GM21526 (cell line): ENCODE measurements around the gene SCN8A.
A peak's percentile ranks its signal among the peaks of the same experiment; 100 is the strongest.
"Not testable (repeated sequence)": the region's sequence is repeated elsewhere in the genome, so short reads cannot be mapped to it uniquely, and the experiment has no call there.

Source experiments
- ATAC-seq: cut with Tn5 transposase; IDR thresholded peaks from one replicate; pipeline ENCODE4 v1.9.1; 2021; ENCODE audit warnings: moderate library complexity; ENCODE audit not compliant: unreplicated experiment, low FRiP score

The SCN8A gene

GRCh38 chr12:51591016-51591901 lies at the start of gene SCN8A:
TSS of gene SCN8A (plus strand) at chr12:51591233. CDS start at chr12:51662818, 71,585 bp downstream.
- no peak for ATAC-seq

DNA sequence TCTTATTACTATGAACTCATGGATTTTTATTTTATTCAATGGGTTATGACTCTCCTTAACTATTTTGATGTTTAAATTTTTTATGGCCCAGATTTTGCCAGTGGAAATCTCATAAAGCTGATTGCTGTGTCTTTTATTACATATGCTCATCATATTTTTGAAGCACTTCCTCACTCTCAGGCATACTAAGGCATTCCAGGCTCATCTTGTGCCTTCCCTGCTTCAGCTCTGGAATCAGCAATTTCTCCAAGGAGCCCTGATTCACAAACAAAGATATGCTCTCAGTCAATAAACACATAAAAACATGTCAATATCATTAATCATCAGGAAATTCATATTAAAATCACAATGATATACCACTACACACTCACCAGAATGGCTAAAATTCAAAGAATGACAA lies 44.9 kb upstream of the SCN8A start:
- ATAC-seq = no peak

DNA sequence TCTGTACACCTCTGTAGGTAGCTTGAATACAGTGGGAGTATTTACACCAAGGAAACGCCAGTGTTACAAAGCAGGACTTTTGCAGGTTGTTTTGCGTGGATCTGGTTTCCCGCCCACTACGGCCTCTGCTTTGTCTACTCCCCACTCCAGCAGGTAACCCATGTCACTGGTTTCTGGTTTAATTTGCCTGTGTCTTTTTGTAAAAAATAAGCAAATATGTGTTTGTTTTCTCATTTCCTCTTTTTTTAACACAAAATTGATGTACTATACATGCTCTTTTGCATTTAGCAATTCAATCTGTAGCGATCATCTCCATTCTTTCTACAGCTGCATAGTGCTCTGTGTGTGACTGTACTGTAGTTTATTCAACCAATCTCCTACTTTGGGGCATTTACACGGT lies 43.4 kb upstream of the SCN8A start:
- ATAC-seq = no peak

DNA sequence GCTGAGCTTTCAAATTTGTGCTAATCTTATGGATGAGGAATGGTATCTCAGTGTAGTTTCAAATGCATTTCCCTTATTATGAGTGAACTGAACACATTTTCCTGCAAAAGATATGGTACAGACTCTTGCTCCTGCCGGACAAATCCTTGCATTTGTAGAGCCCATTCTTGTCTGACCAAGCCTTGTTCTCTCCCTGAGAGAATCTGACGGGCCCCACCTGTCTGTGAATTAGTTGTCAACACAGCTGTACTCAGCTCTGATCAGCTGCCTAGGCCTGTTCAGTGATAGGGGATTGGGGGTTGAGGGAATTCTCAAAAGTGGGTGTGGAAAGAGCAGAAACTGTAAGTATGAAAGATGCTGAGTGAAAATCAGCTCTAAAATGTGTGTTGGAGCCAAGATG lies 42.8 kb upstream of the SCN8A start:
- ATAC-seq = no peak

DNA sequence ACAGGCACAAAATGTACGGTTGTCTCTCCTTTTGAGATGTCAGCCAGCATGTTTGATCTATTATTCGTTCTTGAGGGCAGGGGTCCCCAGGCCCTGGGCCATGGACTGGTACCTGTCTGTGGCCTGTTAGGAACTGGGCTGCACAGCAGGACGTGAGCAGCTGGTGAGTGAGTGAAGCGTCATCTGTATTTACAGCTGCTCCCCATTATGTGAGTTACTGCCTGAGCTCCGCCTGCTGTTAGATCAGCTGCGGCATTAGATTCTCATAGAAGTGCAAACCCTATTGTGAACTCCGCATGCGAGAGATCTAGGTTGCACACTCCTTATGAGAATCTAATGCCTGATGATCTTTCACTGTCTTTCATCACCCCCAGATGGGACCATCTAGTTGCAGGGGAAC lies 41.4 kb upstream of the SCN8A start:
- no peak for ATAC-seq

DNA sequence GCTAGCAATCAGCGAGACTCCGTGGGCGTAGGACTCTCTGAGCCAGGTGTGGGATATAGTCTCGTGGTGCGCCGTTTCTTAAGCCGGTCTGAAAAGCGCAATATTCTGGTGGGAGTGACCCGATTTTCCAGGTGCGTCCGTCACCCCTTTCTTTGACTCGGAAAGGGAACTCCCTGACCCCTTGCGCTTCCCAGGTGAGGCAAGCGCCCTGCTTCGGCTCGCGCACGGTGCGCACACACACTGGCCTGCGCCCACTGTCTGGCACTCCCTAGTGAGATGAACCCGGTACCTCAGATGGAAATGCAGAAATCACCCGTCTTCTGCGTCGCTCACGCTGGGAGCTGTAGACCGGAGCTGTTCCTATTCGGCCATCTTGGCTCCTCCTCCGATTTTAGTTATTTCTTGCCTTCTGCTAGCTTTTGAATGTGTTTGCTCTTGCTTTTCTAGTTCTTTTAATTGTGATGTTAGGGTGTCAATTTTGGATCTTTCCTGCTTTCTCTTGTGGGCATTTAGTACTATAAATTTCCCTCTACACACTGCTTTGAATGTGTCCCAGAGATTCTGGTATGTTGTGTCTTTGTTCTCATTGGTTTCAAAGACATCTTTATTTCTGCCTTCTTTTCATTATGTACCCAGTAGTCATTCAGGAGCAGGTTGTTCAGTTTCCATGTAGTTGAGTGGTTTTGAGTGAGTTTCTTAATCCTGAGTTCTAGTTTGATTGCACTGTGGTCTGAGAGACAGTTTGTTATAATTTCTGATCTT lies 22.6 kb upstream of the SCN8A start:
- ATAC-seq = not testable (repeated sequence)

- no peak for ATAC-seq
Observed at GRCh38 chr12:51579321-51579850, 11.6 kb upstream of the SCN8A start.

GRCh38 chr12:51589060-51589459 lies 2.0 kb upstream of the SCN8A start:
- ATAC-seq = no peak

- no peak for ATAC-seq
Observed at GRCh38 chr12:51589557-51590176, 1.4 kb upstream of the SCN8A start.

DNA sequence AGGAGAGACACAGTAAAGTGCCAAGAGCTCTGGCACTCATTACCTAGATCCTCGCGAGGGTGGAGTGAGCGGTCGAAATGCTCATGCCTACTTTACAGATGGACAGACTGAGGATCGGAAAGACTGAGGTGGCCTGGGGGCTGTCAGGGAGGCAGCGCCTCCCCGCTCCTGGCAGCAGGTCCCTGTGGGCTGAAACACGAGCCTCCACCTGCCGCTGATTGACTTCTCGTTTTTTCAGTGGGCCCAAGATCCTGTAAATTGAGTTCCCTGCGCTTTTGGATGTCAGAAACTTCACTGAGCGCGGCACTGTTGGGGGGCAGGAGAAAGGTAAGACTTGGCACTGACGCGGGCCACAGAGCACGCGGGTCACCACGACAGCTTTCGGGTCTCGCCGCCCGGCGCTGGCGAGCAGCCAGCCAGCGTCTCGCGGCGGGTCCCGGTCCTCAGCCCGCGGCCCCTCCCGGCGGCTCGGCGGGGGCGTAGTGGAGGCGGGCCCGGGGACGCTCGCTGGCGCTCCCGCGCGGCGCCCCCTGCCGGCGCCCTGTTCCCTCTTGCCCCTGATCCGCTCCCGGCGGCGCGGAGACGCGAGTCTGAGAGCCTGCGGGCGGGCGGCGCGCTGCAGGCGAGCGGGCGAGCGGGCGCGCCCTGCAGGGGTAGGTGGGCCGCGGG lies 552 bp upstream of the SCN8A start:
- ATAC-seq = peak; percentile 66

GRCh38 chr12:51592034-51592705 lies 1.1 kb downstream of the SCN8A start:
- no peak for ATAC-seq

- no peak for ATAC-seq
Observed at GRCh38 chr12:51593021-51593420, 2.0 kb downstream of the SCN8A start.

DNA sequence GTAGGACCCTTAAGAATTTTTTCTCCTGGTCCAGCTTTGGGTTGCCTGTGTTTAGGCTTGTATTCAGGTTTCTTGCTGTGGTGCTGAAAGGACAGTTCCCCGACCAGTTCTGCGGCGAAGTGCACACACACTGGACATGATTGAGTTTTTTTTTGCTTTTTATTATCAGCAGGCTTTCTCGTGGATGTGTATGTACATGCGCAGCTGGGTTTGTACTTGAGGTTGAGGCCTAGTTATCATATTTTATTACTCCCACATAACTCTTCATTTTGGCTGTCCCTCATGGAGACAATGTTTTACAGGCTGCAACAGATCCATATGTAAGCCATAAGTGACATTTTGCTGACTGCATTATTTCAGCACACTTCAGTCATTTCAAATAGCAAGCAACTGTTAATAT lies 2.5 kb downstream of the SCN8A start:
- no peak for ATAC-seq

DNA sequence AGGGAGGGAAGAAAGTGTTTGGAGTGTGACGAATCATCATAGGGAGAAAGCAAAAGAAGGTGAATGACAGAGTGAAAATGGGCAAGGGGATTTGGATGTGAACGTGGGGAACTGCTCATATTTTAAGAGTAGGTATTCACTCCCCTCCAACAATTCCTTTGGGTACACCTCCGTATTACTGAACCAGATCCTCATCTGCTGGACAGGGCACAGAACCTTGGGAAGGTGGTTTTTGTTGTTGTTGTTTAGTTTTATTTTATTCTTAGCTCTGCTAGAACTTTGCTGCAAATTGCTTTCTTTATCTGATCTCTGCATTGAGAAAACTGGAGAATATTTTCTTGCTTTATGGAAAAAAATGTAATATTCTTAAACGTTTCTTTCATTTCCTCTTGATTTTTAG lies 7.1 kb downstream of the SCN8A start:
- ATAC-seq = no peak

GRCh38 chr12:51600721-51601120 lies 9.7 kb downstream of the SCN8A start:
- ATAC-seq = no peak

GRCh38 chr12:51601241-51601640 lies 10.2 kb downstream of the SCN8A start:
- no peak for ATAC-seq

DNA sequence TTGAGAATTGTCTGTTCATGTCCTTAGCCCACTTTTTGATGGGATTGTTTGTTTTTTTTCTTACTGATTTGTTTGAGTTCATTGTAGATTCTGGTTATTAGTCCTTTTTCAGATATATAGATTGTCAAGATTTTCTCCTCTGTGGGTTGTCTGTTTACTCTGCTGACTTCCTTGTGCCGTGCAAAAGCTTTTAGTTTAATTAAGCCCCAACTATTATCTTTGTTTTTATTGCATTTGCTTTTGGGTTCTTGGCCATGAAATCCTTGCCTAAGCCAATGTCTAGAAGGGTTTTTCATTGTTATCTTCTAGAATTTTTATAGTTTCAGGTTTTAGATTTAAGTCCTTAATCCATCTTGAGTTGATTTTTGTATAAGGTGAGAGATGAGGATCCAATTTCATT lies 14.9 kb downstream of the SCN8A start:
- not testable (repeated sequence) for ATAC-seq

DNA sequence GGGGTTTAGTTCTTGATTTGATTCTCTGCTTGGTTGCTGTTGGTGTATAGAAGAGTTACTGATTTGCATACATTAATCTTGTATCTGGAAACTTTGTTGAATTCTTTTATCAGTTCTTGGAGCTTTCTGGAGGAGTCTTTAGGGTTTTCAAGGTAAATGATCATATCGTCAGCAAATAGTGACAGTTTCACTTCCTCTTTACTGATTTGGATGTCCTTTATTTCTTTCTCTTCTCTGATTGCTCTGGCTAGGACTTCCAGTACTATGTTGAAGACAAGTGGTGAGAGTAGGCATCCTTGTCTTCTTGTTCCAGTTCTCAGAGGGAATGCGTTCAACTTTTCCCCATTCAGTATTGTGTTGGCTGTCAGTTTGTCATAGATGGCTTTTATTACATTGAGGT lies 16.2 kb downstream of the SCN8A start:
- not testable (repeated sequence) for ATAC-seq

DNA sequence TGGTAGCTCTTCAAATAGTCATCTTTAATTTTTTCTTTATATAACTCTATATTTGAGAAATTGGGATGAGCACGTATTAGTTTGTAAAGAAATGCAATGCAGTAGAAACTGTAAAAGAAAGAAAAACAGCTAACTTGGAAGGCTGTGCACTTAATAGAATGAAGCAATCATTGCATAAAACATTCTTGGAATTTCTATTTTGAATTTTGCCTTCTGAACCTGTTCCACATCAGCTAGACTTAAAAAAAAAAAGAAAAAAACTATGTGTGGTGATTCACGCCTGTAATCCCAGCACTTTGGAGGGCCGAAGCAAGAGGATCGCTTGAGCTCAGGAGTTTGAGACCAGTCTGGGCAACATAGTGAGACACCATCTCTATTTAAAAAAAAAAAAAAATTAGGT lies 29.4 kb downstream of the SCN8A start:
- no peak for ATAC-seq
